ENCODE results near the gene PLEKHA7.

The PLEKHA7 gene

GRCh38 chr11:16812274-16812673 lies 201.9 kb downstream of the PLEKHA7 start:
- DNase-seq (ENCODE audit: low read depth in 2 of 2, low spot score in 1 of 2): no peak

DNA sequence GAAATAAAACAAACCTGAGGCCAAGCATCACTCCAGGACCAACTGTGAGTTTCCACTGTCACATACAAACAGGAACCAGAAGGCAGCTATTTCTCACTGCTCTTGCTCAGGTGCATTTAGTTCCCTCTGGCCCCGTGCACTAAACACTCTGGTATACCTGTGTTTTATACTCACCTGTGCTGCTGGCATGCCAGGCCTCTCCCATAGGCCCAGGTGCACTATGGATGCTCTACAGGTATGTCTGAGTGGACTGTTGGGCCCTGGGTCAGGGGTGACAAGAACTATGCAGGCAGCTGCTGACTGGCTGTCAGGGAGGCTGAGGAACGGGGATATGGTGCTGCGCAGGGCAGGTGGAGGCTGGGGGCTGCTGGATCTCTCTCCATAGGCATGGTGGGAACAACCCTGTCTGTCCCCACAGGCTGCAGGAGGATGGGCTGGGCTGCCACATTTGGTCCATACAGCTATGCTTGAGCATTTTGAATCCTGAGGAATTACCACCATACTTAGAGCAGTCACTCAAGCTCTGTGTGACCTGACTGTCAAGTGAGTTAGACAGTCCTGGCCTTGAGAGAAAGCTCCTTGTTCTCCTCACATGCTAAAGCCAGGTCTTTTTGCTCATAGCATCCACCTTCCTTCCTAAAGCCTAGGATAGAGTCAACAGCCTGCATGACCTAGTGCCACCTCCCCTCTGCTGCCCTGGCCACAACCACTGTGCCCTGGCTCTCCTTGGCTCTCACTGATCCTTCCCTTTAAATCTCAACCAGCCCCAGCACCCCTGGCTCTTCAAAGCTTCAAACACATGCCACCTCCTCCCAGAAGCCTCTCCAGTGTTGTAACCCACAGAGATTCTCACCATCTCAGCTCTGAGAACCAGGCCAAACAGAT lies 202.8 kb downstream of the PLEKHA7 start:
- DNase-seq (ENCODE audit: low read depth in 2 of 2, low spot score in 1 of 2): no peak

DNA sequence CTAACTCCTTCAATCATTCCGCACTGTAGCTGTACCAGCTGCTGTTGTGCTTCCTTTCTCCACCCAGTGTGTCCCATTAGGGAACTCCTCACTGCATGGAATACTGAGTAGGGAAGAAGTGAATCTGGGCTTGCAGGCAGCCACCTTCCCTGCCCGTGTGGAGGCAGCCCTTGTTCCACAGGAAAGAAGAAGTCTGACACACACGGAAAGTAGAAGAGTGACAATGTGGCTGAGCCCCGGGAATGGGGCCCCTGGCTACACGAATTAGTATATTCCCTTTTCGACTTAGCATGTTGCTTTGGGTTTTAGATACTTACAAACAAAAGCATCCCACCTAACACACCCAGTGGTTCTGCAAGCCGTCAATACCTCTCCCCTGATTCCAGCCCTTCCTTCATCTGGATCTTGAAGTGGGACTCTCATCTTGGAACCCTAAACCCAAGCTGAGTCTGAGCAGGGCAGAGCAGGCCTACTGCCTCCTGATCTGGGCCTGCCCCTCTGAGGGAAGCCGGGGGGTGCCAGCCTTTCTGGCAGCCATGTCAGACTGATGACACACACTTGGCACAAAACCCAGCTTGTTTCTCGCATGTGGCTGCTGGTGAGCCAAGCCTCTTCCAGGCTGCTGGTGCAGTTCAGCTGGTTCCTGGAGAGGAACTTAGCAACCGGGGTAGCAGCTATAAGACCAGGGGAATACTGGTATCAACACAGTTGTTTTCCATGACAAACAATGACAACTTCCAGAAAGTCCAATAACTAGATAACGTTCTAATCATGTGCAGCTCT lies 204.1 kb downstream of the PLEKHA7 start:
- no peak for DNase-seq (ENCODE audit: low read depth in 2 of 2, low spot score in 1 of 2)

DNA sequence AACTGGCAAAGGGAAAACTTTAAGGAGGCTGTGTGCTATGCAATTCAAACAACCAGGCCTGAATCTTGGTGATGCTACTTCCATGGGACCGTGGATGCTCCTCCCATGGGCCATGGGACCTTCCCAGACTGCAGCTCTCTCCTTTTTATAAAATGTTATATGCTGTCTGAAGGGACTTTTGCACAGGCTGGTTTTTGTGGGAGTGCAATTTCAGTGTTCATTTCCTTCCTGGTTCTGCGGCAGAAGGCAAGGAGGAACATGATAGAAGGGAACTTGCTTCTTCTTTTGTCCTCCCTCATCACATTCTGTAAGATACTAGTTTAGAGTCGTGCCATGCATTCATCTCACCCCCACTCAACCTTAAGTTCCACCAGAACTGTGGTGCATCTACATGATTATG lies 206.9 kb downstream of the PLEKHA7 start:
- DNase-seq (ENCODE audit: low read depth in 2 of 2, low spot score in 1 of 2): no peak

DNA sequence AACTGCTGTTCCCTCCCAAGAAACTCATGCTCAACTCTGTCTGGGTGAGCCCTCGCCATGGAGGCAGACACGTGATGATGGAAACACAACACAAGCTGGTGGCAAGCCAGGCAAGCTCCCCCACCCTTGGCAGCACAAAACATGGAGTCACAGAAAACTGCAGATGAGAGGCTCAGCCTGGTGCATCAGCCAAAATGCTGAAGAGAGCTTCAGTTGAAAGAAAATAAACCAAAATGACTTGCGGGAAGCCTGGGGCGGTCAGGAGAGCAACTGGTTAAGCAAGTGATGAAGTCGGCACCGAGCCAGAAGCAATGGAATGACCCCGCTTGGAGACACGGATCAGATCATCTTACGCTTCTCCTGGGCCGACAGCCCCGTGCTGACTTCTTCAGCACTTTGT lies 207.4 kb downstream of the PLEKHA7 start:
- DNase-seq (ENCODE audit: low read depth in 2 of 2, low spot score in 1 of 2): no peak

DNA sequence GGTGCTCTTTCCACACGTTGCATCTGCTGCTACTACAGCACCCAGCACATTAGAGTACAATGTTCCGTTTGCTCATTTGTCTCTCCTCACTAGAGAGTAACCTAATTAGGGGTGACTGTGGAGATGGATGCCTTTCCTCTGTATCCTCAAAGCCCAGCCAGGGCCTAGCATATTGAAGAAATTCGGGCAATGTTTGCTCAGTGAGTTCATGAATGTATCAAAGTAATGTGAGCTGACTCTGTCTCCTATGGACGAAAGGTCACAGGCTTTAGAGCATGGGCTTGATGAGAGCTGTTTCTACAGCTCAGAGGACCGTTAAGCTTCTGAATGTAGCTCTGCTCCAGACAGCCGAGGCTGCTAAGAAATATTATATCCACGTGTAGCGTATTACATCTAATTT lies 208.3 kb downstream of the PLEKHA7 start:
- DNase-seq (ENCODE audit: low read depth in 2 of 2, low spot score in 1 of 2): no peak

GRCh38 chr11:16804104-16804947 lies 209.9 kb downstream of the PLEKHA7 start:
- no peak for DNase-seq (ENCODE audit: low read depth in 2 of 2, low spot score in 1 of 2)

DNA sequence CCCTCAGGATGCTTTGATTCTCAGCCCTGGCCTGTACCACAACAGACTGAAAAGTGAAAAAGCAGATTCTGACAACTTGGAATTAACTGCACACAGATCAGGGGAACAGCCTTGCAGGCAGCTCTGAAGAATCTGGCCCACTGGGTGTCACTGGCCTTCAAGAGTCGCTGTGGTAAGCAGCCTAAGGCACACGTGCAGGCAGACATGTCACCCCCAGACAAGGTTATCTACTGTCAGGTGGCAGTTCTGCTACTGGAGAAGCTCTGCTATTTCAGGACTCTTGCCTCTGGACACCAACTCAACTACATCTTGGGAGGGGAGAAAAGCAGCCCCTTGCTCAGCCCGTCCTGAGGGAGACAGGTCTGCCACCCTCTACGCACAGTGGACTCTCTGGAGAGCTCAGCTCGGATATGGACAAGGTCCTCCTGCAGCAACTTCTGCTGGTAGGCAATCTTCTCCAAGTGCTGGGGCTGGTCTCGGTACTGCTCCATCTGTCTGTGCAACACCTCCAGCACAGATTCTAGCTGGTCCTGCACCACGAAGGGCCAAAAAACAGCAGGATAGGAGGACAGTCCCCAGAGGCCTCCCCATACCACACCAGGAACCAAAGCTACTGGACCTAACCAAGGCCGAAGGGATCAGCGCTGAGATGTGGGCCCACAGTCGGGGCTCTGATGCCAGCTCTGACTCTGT lies 212.8 kb downstream of the PLEKHA7 start:
- DNase-seq (ENCODE audit: low read depth in 2 of 2, low spot score in 1 of 2): no peak

DNA sequence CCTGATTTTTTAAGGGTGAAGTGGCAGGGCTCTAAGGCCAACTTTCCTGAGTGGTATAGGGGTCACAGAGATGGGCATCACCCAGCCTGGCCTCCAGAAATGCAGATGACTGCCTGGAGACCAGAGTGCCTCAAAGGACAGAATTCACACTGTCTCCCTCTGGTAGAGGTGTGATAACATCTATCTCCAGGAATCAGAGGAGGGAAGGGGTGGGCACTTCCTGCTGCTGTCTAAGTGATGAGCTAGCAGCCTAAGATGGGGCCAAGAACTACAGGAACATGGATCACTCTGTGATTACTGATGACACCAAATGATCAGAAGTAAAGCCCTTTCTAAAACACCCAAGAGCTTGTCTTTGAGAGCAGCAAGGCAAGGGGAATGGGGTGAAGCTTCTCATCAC lies 213.8 kb downstream of the PLEKHA7 start:
- DNase-seq (ENCODE audit: low read depth in 2 of 2, low spot score in 1 of 2): no peak

GRCh38 chr11:16799890-16800289 lies 214.3 kb downstream of the PLEKHA7 start:
- DNase-seq (ENCODE audit: low read depth in 2 of 2, low spot score in 1 of 2): no peak

DNA sequence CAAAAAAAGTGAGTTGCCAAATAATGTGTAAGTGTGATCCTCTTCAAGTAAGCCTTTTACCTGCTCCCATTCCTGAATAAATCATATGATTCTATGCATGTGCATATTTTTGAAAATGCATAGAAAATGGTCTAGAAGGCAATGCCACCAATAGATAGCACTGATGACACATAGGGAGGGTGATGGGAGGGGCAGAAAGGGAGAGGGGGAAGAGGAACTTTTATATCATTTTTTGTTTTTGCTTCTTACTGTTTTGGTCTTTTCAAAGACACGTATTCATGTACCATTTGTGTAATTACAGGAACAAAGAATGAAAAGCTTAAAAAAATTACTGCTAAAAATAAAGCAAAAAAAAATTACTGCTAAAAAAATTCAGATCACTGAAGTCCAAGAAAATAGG lies 215.0 kb downstream of the PLEKHA7 start:
- no peak for DNase-seq (ENCODE audit: low read depth in 2 of 2, low spot score in 1 of 2)

DNA sequence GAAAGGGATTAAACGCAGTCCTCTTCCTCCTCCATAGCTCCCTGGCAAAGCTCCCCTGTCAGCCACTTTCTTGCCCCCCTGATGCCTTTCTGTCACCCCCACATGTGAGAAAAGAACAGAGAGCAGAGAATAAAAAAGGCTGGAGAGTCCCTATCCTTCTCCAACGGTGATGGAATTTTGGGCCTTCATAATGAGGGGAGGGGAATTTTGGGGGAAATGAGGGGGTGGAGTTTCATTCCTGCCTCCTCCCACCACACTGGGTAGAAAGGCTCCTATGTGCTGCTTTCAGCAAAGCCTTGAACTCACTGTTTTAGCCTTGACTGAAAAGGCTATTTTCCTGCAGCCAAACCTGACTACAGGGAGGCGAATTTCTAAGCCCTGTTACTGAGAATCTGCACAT lies 216.4 kb downstream of the PLEKHA7 start:
- DNase-seq (ENCODE audit: low read depth in 2 of 2, low spot score in 1 of 2): no peak

DNA sequence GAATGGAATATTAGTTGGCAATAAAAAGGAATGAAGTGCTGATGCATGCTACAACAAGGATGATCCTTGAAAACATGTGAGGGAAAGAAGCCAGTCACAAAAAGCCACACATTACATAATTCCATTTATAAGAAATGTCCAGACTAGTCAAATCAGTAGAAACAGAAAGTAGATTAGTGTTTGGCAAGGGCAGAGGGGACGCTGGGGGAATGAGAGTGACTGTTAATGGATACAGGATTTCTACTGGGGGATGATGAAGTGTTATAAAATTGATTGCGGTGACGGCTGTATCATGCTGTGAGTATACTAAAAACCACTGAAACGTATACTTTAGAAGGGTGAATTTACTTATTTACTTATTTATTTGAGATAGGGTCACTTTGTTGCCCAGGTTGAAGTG lies 217.9 kb downstream of the PLEKHA7 start:
- no peak for DNase-seq (ENCODE audit: low read depth in 2 of 2, low spot score in 1 of 2)

DNA sequence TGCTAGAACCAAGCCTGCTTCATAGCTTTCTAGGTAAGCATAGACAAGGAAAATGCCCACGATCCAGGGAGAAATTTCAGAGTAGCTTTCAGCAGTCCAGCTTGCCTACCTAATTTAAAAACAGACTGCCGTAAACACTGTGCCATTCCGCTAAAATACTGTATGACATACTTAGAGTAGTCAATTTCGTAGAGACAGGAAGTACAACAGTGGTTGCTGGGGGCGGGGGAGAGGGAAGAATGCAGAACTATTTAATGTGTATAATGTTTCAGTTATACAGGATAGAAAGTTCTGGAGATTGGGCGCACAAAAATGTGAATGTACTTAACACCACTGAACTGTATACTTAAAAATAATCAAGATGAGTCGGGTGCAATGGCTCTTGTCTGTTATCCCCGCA lies 219.1 kb downstream of the PLEKHA7 start:
- no peak for DNase-seq (ENCODE audit: low read depth in 2 of 2, low spot score in 1 of 2)

- DNase-seq (ENCODE audit: low read depth in 2 of 2, low spot score in 1 of 2): no peak
Measured at GRCh38 chr11:16794047-16794818, 220.0 kb downstream of the PLEKHA7 start.

DNA sequence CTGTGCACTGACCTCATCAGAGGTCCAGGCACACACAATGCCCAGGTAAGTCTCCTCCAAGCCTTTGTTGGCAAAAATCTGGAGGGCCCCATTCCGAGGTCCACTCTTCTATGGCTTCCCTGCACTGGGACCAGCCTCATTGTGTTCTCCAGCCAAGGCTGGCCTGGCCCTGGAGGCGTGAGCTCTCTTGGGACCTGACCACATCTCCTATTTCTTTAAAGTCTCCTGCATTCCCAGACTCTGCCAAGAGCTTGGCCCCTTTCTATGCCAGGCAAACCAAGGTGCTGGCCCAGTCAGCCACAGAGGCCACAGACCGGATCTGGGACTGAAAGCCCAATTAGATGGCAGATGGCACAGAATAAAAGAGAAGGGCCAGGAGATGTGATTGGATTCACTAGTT lies 220.7 kb downstream of the PLEKHA7 start:
- no peak for DNase-seq (ENCODE audit: low read depth in 2 of 2, low spot score in 1 of 2)

DNA sequence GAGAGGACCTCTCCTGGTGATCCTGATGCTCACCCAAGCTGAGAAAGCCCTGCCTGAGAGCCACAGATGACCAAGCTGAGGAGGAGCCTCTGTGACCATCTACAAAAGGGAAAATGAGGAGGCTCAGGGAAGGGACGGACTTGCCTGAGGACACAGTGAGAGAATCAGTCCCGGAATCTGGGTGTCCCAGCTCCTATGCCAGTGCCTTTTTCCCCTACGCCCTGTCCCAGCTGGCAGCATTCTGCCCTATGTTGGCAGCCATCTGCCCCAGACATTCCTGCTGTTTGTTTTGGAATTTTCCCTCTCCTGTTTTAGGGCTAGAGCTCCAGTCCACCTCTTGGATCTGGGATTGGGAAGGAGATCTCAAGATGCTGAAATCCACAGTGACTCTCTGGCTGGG lies 221.2 kb downstream of the PLEKHA7 start:
- no peak for DNase-seq (ENCODE audit: low read depth in 2 of 2, low spot score in 1 of 2)

- no peak for DNase-seq (ENCODE audit: low read depth in 2 of 2, low spot score in 1 of 2)
Measured at GRCh38 chr11:16792426-16792825, 221.8 kb downstream of the PLEKHA7 start.

DNA sequence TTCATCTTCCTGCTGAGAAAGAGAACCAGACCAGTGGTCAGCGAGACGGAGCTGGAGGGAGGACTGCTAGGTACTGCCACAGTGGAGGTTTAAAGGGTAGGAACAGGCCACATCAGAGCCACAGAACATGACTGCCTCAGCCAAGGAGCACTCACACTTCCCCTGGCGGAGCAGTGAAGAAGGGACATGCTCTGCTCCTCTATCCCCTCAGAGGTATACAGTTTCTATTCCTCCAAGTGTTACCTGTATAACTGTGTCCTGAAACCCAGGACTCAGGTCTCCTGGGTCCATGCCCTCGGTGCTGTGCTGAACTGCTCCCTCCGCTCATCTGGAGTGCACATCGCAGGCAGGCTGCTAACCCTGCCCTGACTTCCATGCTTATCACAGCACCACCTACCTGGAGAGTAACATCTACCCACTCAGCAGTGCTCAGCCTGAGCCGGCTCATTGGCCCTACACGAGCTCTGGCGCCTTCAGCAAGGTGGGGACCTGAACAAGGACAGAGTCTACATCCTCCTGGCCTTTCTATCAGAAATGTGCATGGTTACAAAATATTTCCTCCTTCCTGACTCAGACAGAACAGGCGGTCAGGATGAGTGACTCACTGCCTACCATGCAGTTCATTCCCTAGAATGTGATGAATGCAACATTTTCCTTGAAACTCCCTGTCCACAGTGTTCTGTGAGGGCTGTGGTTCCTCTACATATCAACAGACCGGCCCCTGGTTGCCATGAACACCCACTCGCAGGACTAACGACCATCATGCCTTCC lies 222.8 kb downstream of the PLEKHA7 start:
- no peak for DNase-seq (ENCODE audit: low read depth in 2 of 2, low spot score in 1 of 2)
